T-helper 2 cell treated with Interferon-gamma antibody and Interleukin-4, amounts not matched to agents 5 μg/mL and 100 μg/mL, for 36 hours (primary cell): ENCODE results near the gene PRRT1.
"Not testable (repeated sequence)": the region's sequence is repeated elsewhere in the genome, so short reads cannot be mapped to it uniquely, and the experiment has no call there.

Experiments used
- DNase-seq: peaks from one replicate; pipeline ENCODE4 v3.0.0; 2021; ENCODE audit warnings: low spot score
- H3K27ac Mint-ChIP-seq: one replicate; pipeline ENCODE4 v1.8.0; 2021; ENCODE audit warnings: mild to moderate bottlenecking, mixed read lengths
- H3K27me3 Mint-ChIP-seq: one replicate; pipeline ENCODE4 v1.8.0; 2021; ENCODE audit warnings: low read depth, mixed read lengths
- H3K36me3 Mint-ChIP-seq: one replicate; pipeline ENCODE4 v1.8.0; 2021; ENCODE audit warnings: low read depth, mixed read lengths
- H3K4me1 Mint-ChIP-seq: one replicate; pipeline ENCODE4 v1.8.0; 2021; ENCODE audit warnings: low read depth, mixed read lengths
- H3K4me3 Mint-ChIP-seq: one replicate; pipeline ENCODE4 v1.8.0; 2022; ENCODE audit warnings: mild to moderate bottlenecking, moderate library complexity, mixed read lengths
- H3K9me3 Mint-ChIP-seq: one replicate; pipeline ENCODE4 v1.8.0; 2021; ENCODE audit warnings: mixed read lengths

The PRRT1 gene

GRCh38 chr6:32108094-32108627 lies 43.6 kb downstream of the PRRT1 start:
- Mint-ChIP-seq H3K27ac (no peak overlapping the region), H3K27me3 (peaks cover 28% of the 10 kb centered on the region), H3K4me3 (no peak overlapping the region), H3K36me3 (no peaks in the 10 kb centered on the region), H3K4me1 (no peaks in the 10 kb centered on the region), H3K9me3 (no peaks in the 10 kb centered on the region)
- DNase-seq, result no peak

GRCh38 chr6:32107406-32107805 lies 44.3 kb downstream of the PRRT1 start:
- Mint-ChIP-seq H3K9me3 (no peaks in the 10 kb centered on the region), H3K27me3 (peaks cover 28% of the 10 kb centered on the region), H3K36me3 (no peaks in the 10 kb centered on the region), H3K27ac (no peak overlapping the region), H3K4me1 (no peaks in the 10 kb centered on the region), H3K4me3 (no peak overlapping the region)
- no peak for DNase-seq

DNA sequence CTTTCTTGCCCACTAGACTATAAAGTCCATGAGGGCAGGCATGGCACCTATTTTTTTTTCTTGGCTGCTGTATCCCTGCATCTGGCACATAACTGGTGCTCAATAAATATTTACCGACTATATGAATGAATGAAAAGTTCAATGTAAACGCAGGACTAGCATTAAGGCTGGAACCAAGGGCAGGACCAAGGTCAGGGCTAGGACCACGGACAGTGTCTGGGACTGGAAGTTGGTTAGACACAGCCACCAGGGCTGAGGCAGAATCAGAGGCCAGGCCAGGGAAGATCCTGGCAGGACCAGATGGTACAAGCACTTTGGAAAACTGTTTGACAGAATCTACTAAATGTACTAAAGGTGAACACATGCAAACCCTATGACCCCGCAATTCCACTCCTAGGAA lies 46.3 kb downstream of the PRRT1 start:
- Mint-ChIP-seq H3K27me3 (peaks cover 28% of the 10 kb centered on the region), H3K4me3 (no peak overlapping the region), H3K9me3 (no peaks in the 10 kb centered on the region), H3K4me1 (no peaks in the 10 kb centered on the region), H3K27ac (no peak overlapping the region), H3K36me3 (no peaks in the 10 kb centered on the region)
- no peak for DNase-seq

DNA sequence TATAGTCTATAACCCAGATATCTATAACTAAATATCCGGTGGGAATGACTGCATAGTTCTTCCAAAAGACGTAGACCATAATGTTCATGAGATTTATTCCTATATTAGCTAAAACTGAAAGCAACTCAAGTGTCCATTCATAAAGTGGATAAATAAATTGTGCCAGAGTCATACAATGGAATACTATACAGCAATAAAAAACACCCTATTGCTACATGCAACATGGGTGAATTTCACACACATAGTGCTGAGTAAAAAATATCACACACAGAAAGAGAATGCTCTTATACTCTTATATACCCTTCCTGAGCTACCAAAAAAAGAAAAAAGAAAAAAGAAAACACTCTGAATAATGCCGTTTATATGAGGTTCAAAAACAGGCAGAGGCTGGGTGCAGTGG lies 49.5 kb downstream of the PRRT1 start:
- Mint-ChIP-seq H3K27ac (no peak overlapping the region), H3K4me3 (no peak overlapping the region), H3K4me1 (no peaks in the 10 kb centered on the region), H3K9me3 (no peaks in the 10 kb centered on the region), H3K36me3 (no peaks in the 10 kb centered on the region), H3K27me3 (peaks cover 18% of the 10 kb centered on the region)
- no peak for DNase-seq

DNA sequence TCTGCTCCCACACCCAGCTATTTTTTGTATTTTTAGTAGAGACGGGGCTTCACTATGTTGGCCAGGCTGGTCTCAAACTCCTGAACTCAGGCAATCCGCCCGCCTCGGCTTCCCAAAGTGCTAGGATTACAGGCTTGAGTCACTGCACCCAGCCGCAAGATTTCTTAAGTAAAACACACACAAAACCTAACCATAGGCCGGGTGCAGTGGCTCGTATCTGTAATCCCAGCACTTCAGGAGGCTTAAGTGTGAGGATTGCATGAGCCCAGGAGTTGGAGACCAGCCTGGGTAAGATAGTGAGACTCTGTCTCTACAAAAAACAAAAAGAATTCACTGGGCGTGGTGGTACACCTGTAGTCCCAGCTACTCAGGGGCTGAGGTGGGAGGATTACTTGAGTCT lies 51.5 kb downstream of the PRRT1 start:
- H3K4me3 Mint-ChIP-seq, H3K27ac Mint-ChIP-seq, H3K9me3 Mint-ChIP-seq, H3K36me3 Mint-ChIP-seq, DNase-seq, H3K4me1 Mint-ChIP-seq: not testable (repeated sequence)
- peaks cover 27% of the 10 kb centered on the region for H3K27me3 Mint-ChIP-seq
